CD14-positive monocyte (primary cell): ENCODE data around the gene FAM131B. TPM values are rescaled to one million over a fixed set of nuclear protein-coding genes. Genes with fewer than 3 reads are reported as not detected.
A peak's percentile ranks its signal among the peaks of the same experiment; 100 is the strongest.

Experiments
- DNase-seq, 3 donors: peaks; one replicate each; pipeline ENCODE4 v3.0.0-alpha.2; 2011 to 2022
- H2AFZ ChIP-seq: 2 replicates; pipeline ENCODE4 v1.6.0; 2012; ENCODE audit warnings: mild to moderate bottlenecking, low read depth, low read length, inconsistent platforms; ENCODE audit not compliant: insufficient read depth, poor library complexity, severe bottlenecking
- H3K27ac ChIP-seq, 2 donors: 1 replicate in 1 of 2; 2 replicates in 1 of 2; pipeline ENCODE4 v1.5.1; 2012 to 2013; ENCODE audit warnings: low read length in 2 of 2, control low read depth in 1 of 2, inconsistent platforms in 1 of 2, low read depth in 1 of 2, mild to moderate bottlenecking in 1 of 2
- H3K27me3 ChIP-seq, 2 donors: one replicate each; pipeline versions ENCODE4 v1.6.0 to v1.6.1; 2011 to 2013; ENCODE audit warnings: low read length in 2 of 2; ENCODE audit not compliant: control insufficient read depth in 2 of 2, insufficient read depth in 2 of 2
- H3K36me3 ChIP-seq, 2 donors: replicated peaks in 1 of 2; 1 replicate in 1 of 2; 2 replicates in 1 of 2; pipeline versions ENCODE4 v1.5.1 to v1.6.1; 2012 to 2013; ENCODE audit warnings: low read length in 2 of 2, control low read depth in 1 of 2, inconsistent platforms in 1 of 2, mild to moderate bottlenecking in 1 of 2; ENCODE audit not compliant: insufficient read depth in 2 of 2, control insufficient read depth in 1 of 2
- H3K4me1 ChIP-seq, 2 donors: 1 replicate in 1 of 2; 2 replicates in 1 of 2; pipeline versions ENCODE4 v1.5.1 to v1.6.1; 2012 to 2013; ENCODE audit warnings: low read length in 2 of 2, control low read depth in 1 of 2, inconsistent platforms in 1 of 2, mild to moderate bottlenecking in 1 of 2, moderate library complexity in 1 of 2; ENCODE audit not compliant: insufficient read depth in 2 of 2, control insufficient read depth in 1 of 2
- H3K4me2 ChIP-seq: replicated peaks from 2 replicates; pipeline ENCODE3; 2012; ENCODE audit warnings: low read length, moderate library complexity, mild to moderate bottlenecking; ENCODE audit not compliant: poor library complexity, severe bottlenecking; ENCODE audit errors: extremely low read depth
- H3K4me3 ChIP-seq, 3 experiments: fragments of 200-600 bp in 1 of 3; sonication (generic) in 1 of 3; replicated peaks in 1 of 3; 1 replicate in 2 of 3; 2 replicates in 1 of 3; pipeline ENCODE4 v1.5.1; 2011 to 2013; ENCODE audit warnings: low read length in 3 of 3, mild to moderate bottlenecking in 3 of 3, control low read depth in 2 of 3, low read depth in 2 of 3, inconsistent platforms in 1 of 3, moderate library complexity in 1 of 3
- H3K79me2 ChIP-seq: 2 replicates; pipeline ENCODE4 v1.6.0; 2012; ENCODE audit warnings: mild to moderate bottlenecking, control low read depth, inconsistent platforms, low read length, moderate library complexity; ENCODE audit not compliant: insufficient read depth
- H3K9ac ChIP-seq: 2 replicates; pipeline ENCODE4 v1.6.0; 2017; ENCODE audit warnings: low read length, mild to moderate bottlenecking; ENCODE audit not compliant: insufficient read depth, poor library complexity, severe bottlenecking
- H3K9me3 ChIP-seq, 2 donors: replicated peaks in 1 of 2; 1 replicate in 1 of 2; 2 replicates in 1 of 2; pipeline versions ENCODE4 v1.5.1 to v1.6.1; 2012 to 2013; ENCODE audit warnings: low read length in 2 of 2, control low read depth in 1 of 2; ENCODE audit not compliant: control insufficient read depth in 1 of 2, insufficient read depth in 1 of 2
- H4K20me1 ChIP-seq: 2 replicates; pipeline ENCODE4 v1.6.0; 2012; ENCODE audit warnings: mild to moderate bottlenecking, low read length, control low read depth, moderate library complexity; ENCODE audit not compliant: insufficient read depth
- H3K27ac Mint-ChIP-seq, 7 donors: one replicate each; pipeline ENCODE4 v1.8.0; 2020; ENCODE audit warnings: mild to moderate bottlenecking in 7 of 7, mixed read lengths in 7 of 7, moderate library complexity in 6 of 7, inconsistent platforms in 2 of 7
- H3K27me3 Mint-ChIP-seq, 3 donors: one replicate each; pipeline ENCODE4 v1.8.0; 2021 to 2022; ENCODE audit warnings: low read depth in 3 of 3, mild to moderate bottlenecking in 3 of 3, mixed read lengths in 3 of 3, moderate library complexity in 3 of 3, inconsistent platforms in 1 of 3
- H3K36me3 Mint-ChIP-seq, 2 donors: one replicate each; pipeline ENCODE4 v1.8.0; 2020; ENCODE audit warnings: mixed read lengths in 2 of 2, inconsistent platforms in 1 of 2, mild to moderate bottlenecking in 1 of 2
- H3K4me1 Mint-ChIP-seq: one replicate; pipeline ENCODE4 v1.8.0; 2020; ENCODE audit warnings: mild to moderate bottlenecking, mixed read lengths
- H3K4me3 Mint-ChIP-seq, 2 donors: one replicate each; pipeline ENCODE4 v1.8.0; 2020; ENCODE audit warnings: mild to moderate bottlenecking in 2 of 2, mixed read lengths in 2 of 2, moderate library complexity in 1 of 2
- H3K9me3 Mint-ChIP-seq, 7 donors: one replicate each; pipeline ENCODE4 v1.8.0; 2020 to 2022; ENCODE audit warnings: mixed read lengths in 7 of 7, mild to moderate bottlenecking in 6 of 7, moderate library complexity in 6 of 7, inconsistent platforms in 2 of 7
- CTCF ChIP-seq: fragments of 200-600 bp; IDR thresholded peaks from one replicate; pipeline ENCODE4 v1.8.0; 2022; ENCODE audit warnings: antibody characterized with exemption, mild to moderate bottlenecking
- WGBS: methylation state at CpG from one replicate; pipeline ENCODE4 v1.1.5; 2013; ENCODE audit warnings: missing lambda C conversion rate; ENCODE audit not compliant: insufficient coverage; 5-methylcytosine and 5-hydroxymethylcytosine counted together
- intact Hi-C, 2 donors: fragments of 100-400 bp; cut with micrococcal nuclease; formaldehyde crosslinking; loops; one replicate each; pipeline versions ENCODE4 v1.15.0 to v1.15.1; 2023
- polyA plus RNA-seq, 3 donors: library from polyadenylated mRNA; depleted of rRNA in 1 of 3; unstranded in 2 of 3; stranded (reverse) in 1 of 3; fragments of 300-500 nt in 2 of 3; fragments of >200 nt in 1 of 3; fragmentation: Illumina TruSeq in 2 of 3; gene quantifications; 1 replicate in 2 of 3; 2 replicates in 1 of 3; pipeline ENCODE4 v1.2.3, GENCODE V29; 2012 to 2021

FAM131B gene
- polyA plus RNA-seq, 3 donors: 0.69 to 0.72 TPM; not detected in 1

GRCh38 chr7:143397710-143398530, 35.4 kb upstream of the FAM131B start:
- Mint-ChIP-seq H3K4me3 (no peak overlapping the region), H3K27ac (no peak overlapping the region), H3K4me1 (peaks cover 24% of the 10 kb centered on the region), H3K36me3 (peaks cover 18 to 38% of the 10 kb centered on the region in 2 donors), H3K27me3 (no peaks in the 10 kb centered on the region), H3K9me3 (no peaks in the 10 kb centered on the region)
- Histone ChIP-seq H3K9me3 (no peaks in the 10 kb centered on the region), H3K9ac (no peak overlapping the region), H3K4me2 (no peak overlapping the region), H3K27ac (no peak overlapping the region), H3K4me3 (no peak overlapping the region), H2AFZ (no peak overlapping the region), H4K20me1 (peaks cover 24% of the 10 kb centered on the region), H3K4me1 (peaks cover 9 to 17% of the 10 kb centered on the region in 2 donors), H3K36me3 (peaks cover 0 to 4% of the 10 kb centered on the region in 2 donors), H3K79me2 (no peaks in the 10 kb centered on the region), H3K27me3 (no peaks in the 10 kb centered on the region)
- no peak for DNase-seq
- intact Hi-C loops: no loop called here
- 96% methylated on average over 15 of the region's 16 CpGs for WGBS
- TF ChIP-seq CTCF: no peak

GRCh38 chr7:143396625-143397556, 34.4 kb upstream of the FAM131B start:
- no peak overlapping the region for H3K4me3 ChIP-seq
- H2AFZ ChIP-seq: no peak overlapping the region
- peaks cover 33% of the 10 kb centered on the region for H3K4me1 Mint-ChIP-seq
- no peak overlapping the region for H3K4me2 ChIP-seq
- peak overlapping the region in 1 of 7 donors; percentile 24 for H3K27ac Mint-ChIP-seq
- H3K9me3 Mint-ChIP-seq: no peaks in the 10 kb centered on the region
- no peaks in the 10 kb centered on the region for H3K79me2 ChIP-seq
- intact Hi-C loops: no loop called here
- WGBS: 90% methylated on average over 23 of the region's 28 CpGs
- no peak overlapping the region for H3K9ac ChIP-seq
- peaks cover 5 to 14% of the 10 kb centered on the region in 2 donors for H3K36me3 ChIP-seq
- peaks cover 9 to 25% of the 10 kb centered on the region in 2 donors for H3K4me1 ChIP-seq
- H3K27ac ChIP-seq: no peak overlapping the region
- no peaks in the 10 kb centered on the region for H3K27me3 Mint-ChIP-seq
- H3K27me3 ChIP-seq: no peaks in the 10 kb centered on the region
- no peak for TF ChIP-seq CTCF
- no peak overlapping the region for H3K4me3 Mint-ChIP-seq
- H4K20me1 ChIP-seq: peaks cover 34% of the 10 kb centered on the region
- H3K36me3 Mint-ChIP-seq: peaks cover 26 to 38% of the 10 kb centered on the region in 2 donors
- no peaks in the 10 kb centered on the region for H3K9me3 ChIP-seq
- peak in 1 of 3 donors; percentile 2 for DNase-seq
